Breast epithelium (tissue), 3 donors: ENCODE data around the gene FRY.

Experiments used
- CTCF ChIP-seq, 3 donors: fragments of 450-650 bp; IDR thresholded peaks; one replicate each; pipeline ENCODE4 v1.5.1; 2016 to 2017; ENCODE audit warnings: antibody characterized with exemption in 3 of 3, mild to moderate bottlenecking in 3 of 3, moderate library complexity in 3 of 3
- POLR2AphosphoS5 ChIP-seq, 3 donors: sonication (generic); formaldehyde crosslinking; IDR thresholded peaks; one replicate each; pipeline ENCODE4 v1.6.1; 2017; ENCODE audit warnings: antibody characterized with exemption in 3 of 3

DNA sequence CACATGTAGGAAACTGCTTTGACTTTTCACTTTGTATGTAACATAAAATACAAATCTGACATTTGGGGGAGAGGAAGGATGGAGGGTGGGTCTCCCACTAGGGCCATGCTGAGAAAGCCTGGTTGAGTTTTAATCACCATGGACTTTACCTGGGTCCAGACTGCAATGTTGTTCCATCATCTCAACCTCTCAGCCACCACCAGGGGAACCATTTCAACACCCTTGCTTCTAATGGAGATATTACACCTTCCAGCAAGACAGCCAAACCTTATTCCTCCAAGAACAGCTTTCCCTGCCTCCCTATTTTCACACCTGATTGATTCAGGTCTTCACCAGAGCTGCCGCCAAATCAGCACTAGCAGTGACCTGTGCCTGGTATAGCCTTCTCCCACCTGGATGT lies 227.5 kb downstream of the FRY start:
- TF ChIP-seq POLR2AphosphoS5 (IDR thresholded peaks at IDR 0.05), result no peak
- TF ChIP-seq CTCF (IDR thresholded peaks at IDR 0.05), result no peak
